MV-4-11 (cell line): ENCODE data around the gene BRWD1.

ENCODE experiments used
- DNase-seq: peaks from one replicate; lab custom pipeline; 2025; lab: John Stamatoyannopoulos, UW

Gene BRWD1

DNA sequence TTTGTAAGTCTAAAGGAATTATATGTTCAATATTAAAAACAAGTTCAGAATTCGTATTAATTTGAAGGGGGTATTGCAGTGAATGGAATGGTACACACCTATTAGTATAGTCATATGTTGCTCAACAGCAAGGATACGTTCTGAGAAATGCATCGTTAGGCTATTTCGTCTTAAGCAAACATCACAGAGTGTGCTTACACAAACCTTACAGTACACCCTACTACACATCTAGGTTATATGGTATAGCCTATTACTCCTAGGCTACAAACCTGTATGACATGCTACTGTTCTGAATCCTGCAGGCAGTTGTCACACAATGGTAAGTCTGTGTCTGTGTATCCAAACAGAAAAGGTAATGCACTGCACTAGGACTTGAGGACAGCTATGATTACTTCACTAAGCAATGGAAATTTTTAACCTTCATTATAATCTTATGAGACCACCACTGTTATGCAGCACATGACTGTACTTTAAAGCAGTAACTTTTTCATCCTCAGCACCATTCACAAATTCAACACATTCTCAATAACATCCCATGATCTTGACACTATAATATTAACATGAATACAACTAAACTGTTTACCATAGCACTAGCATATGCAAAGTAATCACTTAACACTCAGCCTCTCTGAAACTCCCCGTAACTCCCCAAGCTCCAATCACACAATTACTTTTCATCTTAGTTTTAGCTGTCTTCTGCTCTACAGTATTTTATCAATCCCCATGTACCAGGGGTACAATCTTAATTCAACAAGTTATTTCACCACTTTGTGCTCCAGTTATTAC is 115.8 kb downstream of the BRWD1 start:
- DNase-seq = no peak

- no peak for DNase-seq
These were observed 116.6 kb downstream of the BRWD1 start for GRCh38 chr21:39196838-39197237.

DNA sequence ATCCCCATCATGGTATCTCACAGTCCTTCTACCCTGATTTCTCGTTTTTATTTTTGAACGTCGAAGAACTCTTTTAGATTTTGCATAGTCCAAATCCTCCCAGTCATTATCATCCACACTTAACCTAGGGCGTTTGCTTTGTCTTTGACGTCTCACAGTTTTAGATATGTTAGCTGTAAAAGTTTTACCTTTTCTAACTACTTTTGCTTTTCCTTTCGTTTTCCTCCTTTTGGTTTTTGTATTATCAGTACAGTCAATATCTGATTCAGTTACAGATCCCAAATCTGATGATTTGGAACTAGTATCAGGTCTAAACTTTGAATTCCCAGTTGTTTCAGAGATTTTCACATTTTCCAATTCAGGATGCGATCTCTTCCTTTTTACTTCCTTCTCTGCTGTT is 117.1 kb downstream of the BRWD1 start:
- no peak for DNase-seq

- no peak for DNase-seq
These were observed 120.1 kb downstream of the BRWD1 start for GRCh38 chr21:39193380-39193779.

DNA sequence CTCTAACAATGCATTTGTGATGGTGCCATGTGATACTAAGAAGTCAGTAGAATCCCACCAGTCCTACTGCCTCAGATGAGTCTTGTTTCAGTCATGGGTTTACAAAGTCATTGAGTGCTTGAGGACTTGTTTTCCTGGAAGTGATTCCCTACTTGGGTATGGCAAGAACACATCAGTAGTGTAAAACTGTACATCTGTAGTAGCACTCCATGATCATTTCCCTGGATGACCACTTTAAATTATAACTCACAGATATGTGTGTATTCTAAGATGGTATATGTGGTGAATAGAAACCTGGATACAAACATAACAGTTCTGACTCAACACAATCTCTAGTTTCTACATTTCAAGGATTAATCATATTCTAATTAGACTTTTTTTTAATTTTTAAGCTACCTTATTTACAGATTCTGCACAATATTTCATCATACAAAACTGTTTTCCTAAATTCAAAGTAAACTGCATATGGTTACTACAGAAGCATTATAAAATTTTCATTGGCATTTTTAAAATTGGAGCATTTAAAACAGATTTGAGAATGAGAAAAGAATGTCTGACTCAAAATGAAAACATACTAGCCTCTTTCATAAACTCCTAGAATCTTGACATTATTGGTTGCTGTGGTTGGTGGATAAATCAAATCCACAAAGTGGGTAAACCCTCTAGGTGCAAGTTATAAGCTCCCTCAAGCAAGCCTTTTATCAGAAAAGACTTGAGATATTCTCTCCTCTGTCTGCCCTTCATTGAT is 123.4 kb downstream of the BRWD1 start:
- no peak for DNase-seq

- no peak for DNase-seq
These were observed 124.8 kb downstream of the BRWD1 start for GRCh38 chr21:39188521-39189139.

DNA sequence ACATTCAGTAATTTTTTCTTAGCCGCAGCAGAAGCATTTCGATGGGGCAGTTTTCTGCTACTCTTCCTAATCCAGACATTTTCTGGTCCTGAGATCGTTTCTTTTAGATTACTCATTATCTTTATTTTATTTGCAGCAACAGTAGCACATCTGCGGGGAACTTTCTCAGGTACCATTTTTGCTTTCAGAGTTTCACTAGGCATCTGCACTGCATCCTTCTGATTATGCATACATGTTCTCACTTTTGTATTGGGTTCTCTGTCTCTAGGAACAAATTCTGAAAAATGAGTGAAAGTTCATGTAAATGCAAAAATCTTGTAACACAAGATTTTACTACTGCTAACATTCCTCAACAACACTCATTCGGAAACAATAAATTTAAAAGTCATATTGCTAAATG is 126.3 kb downstream of the BRWD1 start:
- DNase-seq = no peak

DNA sequence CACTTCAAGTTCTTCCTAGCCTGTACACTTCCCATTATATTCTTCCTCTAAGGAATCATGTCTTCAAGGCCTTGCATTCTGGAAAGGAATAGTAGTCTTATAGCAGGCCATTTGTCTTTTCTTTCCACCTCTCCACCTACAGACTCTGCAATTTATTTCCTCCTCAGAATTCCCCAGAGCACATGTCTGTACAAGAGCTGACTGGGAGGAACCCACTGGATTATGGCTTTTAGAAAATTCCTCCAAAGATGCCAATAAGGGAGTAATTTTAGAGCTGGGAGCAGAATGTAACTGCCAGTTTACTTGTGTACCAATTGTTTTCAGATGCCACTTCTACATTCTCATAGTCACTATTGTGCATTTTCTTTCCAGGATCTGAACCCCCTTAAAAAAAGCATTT is 126.8 kb downstream of the BRWD1 start:
- no peak for DNase-seq

DNA sequence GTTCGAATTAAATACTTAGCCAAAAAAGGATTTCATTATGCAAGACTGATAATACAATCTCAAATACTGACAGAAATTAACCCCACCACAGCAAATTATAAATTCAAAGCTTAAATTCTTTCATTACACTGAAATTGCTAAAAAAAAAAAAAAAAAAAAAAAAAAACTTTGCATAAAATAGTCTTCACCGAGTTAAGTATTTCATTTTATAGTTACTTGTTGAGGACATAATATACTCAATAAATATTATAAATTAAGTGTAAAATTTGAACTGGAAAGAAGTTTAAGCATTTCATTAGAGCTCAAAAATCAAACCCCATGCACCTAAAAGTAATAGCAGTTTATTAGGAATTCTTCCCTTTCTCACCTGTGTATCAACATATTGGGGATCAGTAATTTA is 128.3 kb downstream of the BRWD1 start:
- no peak for DNase-seq

- no peak for DNase-seq
These were observed 129.1 kb downstream of the BRWD1 start for GRCh38 chr21:39184050-39184980.

- peak; percentile 94 for DNase-seq
These were observed 130.0 kb downstream of the BRWD1 start, which contains the start of gene PSMG1 for GRCh38 chr21:39183272-39184049. Gene PSMG1, minus strand, starts transcription at chr21:39183451. Its CDS starts 66 bp downstream, at chr21:39183385.

DNA sequence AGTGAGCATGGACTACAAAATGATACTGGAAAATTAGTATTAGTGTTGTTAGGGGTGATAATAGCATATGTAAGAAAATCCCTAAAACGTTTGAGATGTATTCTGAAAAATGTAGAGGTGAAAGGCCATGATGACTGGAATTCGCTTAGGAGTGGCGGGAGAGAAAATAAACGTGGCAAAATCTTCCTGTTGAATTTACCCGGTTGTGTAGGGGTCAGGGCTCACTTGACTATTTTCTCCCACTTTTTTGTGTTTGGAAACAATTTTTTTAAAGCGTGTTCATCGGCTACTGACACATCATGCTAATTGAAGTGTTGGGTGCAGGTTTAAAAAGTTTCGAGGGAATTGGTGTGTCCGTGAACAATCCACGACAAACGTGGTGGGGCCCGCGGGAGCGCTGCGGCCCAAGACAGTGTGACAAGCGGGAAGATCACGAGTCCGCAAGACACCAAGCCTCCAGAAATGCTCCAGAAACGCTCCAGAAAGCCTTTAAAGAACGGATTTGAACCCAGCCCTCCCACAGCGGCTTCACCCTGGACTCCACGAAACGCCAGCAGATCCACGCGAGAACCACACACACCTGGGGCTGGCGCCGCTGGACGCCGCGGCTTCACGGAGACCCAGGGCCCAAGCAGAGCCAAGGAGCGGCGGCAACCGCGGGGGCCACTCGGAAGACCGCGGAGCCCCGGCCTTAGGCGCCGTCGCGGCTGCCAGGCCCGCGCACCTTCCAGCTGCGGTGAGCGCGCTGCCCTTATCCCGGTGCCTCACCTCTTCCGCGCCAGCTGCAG is 130.8 kb downstream of the BRWD1 start:
- DNase-seq = no peak

GRCh38 chr21:39182016-39182415 is 131.4 kb downstream of the BRWD1 start:
- DNase-seq = no peak

DNA sequence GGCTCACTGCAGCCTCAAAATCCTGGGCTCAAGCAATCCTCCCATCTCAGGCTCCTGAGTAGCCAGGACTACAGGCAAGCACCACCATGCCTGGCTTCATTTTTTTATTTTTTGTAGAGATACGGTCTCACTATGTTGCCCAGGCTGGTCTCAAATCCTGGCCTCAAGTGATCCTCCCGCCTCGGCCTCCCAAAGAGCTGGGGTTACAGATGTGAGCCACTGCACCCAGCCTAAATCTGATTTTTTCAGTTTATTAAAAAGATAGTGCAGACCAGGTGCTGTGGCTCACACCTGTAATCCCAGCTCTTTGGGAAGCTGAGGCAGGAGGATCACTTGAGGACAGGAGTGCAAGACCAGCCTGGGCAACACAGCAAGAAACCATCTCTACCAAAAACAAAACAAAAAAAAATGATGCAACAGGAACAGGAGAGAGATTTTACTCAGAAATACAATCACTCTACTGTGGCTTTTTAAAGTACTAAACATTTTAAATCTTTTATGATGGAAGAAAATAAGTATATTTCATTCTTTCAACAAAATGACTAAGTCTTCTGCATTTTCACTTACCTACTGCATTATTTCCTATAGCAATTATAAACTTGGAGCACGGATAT is 132.1 kb downstream of the BRWD1 start:
- no peak for DNase-seq

DNA sequence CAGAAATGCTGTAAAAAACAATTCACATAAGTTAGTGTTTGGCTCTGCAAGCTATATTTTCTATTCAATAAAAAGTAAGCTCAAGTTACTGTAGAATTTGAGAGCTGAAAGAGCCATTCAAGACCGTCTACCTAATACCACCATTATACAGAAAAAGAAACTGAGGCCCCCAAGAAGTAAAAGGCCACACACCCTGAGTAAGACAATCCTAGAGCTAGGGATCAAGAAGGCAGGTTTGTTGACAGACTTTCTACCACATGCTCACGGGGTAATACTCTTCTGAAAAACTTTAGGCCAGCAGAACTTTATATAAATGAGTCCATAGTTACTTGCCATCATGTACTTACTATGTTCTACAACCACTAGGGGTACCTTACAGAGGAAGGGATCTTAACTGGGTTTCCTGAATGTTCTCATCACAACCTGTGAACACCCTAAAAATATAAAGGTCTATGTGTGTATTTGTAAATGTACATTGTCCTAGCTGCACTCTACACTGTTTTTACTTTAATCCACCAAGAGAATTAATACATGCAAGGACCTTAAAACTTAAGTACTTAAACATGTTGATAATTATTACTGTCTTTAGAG is 132.9 kb downstream of the BRWD1 start:
- DNase-seq = no peak

GRCh38 chr21:39178421-39178820 is 135.0 kb downstream of the BRWD1 start:
- DNase-seq = no peak

- DNase-seq = no peak
These were observed 137.1 kb downstream of the BRWD1 start for GRCh38 chr21:39176271-39176709.

DNA sequence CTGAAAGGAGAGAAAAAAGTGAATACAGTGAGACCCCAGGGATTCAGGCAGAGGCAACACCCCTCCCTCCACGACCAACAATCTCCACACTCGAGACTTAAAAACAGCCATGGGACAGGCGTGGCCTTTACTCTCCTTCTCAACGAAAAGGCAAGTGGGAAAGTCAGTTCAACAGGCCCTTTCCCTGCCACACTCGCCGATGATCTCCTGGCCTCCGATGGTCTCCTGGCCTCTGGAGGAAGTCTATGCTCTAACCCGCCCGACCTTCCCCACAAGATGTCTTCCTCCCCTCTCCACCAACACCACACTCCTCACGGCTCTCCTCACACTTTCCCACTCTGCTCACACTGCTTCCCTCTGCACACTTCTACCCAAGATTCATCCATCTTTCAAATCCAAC is 137.8 kb downstream of the BRWD1 start:
- DNase-seq = no peak

DNA sequence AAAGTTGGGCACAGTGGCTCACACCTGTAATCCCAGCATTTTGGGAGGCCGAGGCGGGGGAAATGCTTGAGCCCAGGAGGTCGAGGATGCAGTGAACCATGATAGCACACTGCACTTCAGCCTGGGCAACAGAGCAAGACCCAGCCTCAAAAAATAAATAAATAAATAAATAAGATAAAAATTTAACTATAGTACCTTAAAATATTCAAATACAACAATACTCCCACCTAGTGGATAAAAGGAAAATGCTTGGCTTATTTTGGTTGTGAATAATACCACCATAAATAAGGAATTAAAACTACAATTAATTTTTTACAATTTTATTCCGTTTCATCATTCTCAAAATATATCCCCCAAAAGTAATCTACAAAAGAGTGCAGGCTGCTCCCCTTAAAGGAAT is 138.3 kb downstream of the BRWD1 start:
- DNase-seq = peak; percentile 22
